SK-N-MC (cell line): ENCODE data around the gene LRRN4CL.
"Not testable (repeated sequence)": the region's sequence is repeated elsewhere in the genome, so short reads cannot be mapped to it uniquely, and the experiment has no call there.

Source experiments
- EZH2 ChIP-seq: fragments of 200-600 bp; sonication (generic); IDR thresholded peaks from one replicate; pipeline ENCODE4 v1.6.1; 2017; ENCODE audit warnings: antibody characterized with exemption
- POLR2AphosphoS5 ChIP-seq: IDR thresholded peaks from 2 replicates; pipeline ENCODE4 v1.6.1; 2012; ENCODE audit warnings: mild to moderate bottlenecking, low read depth, low read length, borderline replicate concordance

DNA sequence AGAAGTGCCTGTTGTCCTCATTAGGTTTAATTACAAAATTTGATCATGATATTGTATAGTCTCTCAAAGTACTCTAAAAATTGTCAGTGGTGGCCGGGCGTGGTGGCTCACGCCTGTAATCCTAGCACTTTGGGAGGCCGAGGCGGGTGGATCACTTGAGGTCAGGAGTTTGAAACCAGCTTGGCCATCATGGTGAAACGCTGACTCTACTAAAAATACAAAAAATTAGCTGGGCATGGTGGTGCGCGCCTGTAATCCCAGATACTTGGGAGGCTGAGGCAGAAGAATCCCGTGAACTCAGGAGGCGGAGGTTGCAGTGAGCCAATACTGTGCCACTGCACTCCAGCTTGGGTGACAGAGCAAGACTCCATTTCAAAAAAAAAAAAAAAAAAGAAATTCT lies 13.9 kb downstream of the LRRN4CL start:
- not testable (repeated sequence) for TF ChIP-seq POLR2AphosphoS5, EZH2
